ENCODE measurements around the gene AK5.

GRCh38 chr1:77433934-77434333, 152.1 kb downstream of the AK5 start:
- TF ChIP-seq EZH2 (IDR thresholded peaks at IDR 0.05; ENCODE audit: low read depth, unreplicated experiment) = no peak
- no peak for TF ChIP-seq CTCF (conservative IDR thresholded peaks at IDR 0.05; ENCODE audit: low read depth in 2 of 2)
- no peak for TF ChIP-seq CREB1 (CRISPR knock-in tag; IDR thresholded peaks at IDR 0.05; ENCODE audit: low read depth)

Measured in GM23338 (cell line).